Left forelimb (tissue), 1 donor: Measurements from ENCODE around the gene NDUFA7.
"Not testable (repeated sequence)": the region's sequence is repeated elsewhere in the genome, so short reads cannot be mapped to it uniquely, and the experiment has no call there.

ENCODE experiments used
- DNase-seq: peaks from one replicate; pipeline ENCODE4 v3.0.0-alpha.2; 2018; ENCODE audit warnings: low spot score

NDUFA7 gene

DNA sequence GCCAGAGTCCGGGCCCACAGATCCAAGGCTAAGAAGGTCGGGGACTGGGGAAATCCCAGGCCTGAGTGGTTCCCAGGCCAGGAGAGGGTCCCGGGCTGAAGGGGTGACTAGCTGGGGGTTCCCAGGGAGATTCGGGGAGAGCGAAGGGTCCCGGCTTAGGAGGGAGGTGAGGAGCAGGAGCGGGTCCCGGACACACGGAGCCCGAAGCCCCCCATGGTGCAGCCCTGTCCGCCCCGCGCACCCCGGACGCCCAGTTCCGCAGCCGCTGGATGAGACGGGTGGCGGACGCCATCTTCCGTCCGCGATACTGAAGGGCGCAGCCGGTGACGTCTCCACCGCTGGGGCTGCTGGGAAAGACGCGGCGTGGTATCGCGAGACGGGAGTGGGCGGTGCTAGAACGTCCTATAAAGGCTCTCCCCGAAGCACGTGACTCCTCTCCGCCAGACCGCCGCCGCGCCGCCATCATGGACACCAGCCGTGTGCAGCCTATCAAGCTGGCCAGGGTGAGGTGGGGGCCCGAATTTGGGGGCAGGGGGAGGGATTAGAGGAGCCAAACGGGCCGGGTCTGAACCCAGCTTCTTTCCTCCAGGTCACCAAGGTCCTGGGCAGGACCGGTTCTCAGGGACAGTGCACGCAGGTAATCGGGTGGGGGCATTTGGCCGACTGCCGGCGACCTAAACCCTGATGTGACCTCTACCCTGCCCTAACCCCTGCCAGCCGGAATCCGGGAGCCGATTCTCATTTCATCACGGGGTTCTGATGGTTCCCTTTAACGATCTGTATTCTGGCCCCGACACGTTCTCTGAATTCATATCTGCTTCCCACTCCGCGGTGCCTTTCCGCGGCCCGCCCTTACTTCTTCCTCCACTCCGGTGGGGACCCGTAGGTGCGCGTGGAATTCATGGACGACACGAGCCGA lies at the start of gene NDUFA7, which contains the start of gene RPS28:
Gene NDUFA7, minus strand, starts transcription at position 309 of the 919 bp plus-strand sequence. Its CDS starts 17 bp downstream, at position 292.
Gene RPS28, plus strand, starts transcription at position 430 of the 919 bp plus-strand sequence. Its CDS starts 35 bp downstream, at position 465.
- peak; percentile 98 for DNase-seq

DNA sequence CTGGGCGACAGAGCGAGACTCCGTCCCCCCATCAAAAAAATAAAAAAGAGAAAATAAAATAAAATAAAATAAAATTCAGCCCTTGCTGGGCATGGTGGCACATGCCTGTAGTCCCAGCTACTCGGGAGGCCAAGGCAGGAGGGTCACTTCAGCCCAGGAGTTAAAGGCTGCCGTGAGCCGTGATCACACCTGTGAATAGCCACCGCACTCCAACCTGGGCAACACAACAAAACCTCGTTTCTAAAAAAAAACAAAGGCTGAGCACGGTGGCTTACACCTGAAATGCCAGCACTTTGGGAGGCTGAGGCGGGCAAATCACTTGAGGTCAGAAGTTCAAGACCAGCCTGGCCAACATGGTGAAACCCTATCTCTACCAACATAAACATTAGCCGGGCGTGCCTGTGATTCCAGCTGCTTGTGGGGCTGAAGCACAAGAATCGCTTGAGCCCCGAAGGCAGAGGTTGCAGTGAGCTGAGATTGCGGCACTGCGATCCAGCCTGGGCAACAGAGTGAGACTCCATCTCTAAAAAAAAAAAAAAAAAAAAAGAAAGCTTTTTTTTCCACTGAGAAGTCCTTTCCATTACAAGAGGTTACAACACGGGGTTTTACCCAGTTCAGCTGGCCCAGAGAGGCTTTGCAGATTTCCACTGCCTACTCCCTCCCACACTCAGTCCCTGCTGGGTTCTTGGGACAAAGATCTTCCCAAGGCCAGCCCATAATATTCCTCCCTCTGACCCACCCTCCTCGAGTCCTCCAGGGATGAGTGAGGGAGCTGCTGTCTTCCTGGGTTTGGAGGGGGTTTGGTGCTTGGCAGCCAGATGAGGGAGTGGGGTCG lies 49.2 kb upstream of the NDUFA7 start:
- DNase-seq = no peak

- peak; percentile 89 for DNase-seq
These were observed 46.3 kb upstream of the NDUFA7 start for GRCh38 chr19:8367327-8368001.

DNA sequence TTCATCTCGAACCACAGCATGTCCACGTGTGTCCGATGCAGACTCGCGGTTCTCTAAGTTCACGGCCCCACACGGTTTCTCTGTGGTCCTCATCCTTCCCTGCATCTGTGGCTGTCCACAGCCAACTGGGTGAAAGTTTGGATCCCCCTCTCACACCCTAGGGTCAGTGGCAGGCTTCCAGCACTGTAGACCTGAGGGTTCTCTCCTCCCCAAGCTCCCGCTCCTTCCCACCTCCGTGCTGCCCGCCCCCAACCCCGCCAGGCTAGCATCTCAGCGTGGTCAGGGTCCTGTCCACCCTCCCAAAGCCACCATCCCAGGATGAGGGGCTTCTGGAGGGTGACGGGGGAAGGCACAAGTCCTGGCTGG lies 45.8 kb upstream of the NDUFA7 start:
- DNase-seq = no peak

DNA sequence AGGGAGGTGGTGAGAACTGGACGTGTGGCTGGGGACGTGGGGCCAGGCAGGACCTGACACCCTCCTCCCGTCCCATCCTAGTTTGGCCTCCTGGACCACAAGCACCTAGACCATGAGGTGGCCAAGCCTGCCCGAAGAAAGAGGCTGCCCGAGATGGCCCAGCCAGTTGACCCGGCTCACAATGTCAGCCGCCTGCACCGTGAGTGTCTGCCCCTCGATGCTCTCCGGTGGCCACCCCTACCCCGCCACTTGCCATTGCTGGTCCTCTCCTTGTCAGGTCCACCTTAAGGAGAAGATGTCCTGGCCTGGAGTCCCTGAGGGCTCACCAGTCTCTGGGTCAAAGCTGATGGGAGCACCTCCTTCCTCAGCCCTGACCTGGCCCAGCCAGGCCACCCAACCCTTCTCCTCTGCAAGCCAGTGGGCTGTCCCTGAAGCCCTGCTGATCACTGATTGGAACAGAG lies 45.0 kb upstream of the NDUFA7 start:
- no peak for DNase-seq

GRCh38 chr19:8363803-8364771 lies 42.9 kb upstream of the NDUFA7 start, which contains the start of gene ANGPTL4:
Gene ANGPTL4, plus strand, starts transcription at chr19:8364155. Its CDS starts 167 bp downstream, at chr19:8364322.
- DNase-seq = peak; percentile 82

GRCh38 chr19:8361921-8362793 lies 41.0 kb upstream of the NDUFA7 start:
- DNase-seq = peak; percentile 90

GRCh38 chr19:8360196-8360595 lies 39.0 kb upstream of the NDUFA7 start:
- no peak for DNase-seq

DNA sequence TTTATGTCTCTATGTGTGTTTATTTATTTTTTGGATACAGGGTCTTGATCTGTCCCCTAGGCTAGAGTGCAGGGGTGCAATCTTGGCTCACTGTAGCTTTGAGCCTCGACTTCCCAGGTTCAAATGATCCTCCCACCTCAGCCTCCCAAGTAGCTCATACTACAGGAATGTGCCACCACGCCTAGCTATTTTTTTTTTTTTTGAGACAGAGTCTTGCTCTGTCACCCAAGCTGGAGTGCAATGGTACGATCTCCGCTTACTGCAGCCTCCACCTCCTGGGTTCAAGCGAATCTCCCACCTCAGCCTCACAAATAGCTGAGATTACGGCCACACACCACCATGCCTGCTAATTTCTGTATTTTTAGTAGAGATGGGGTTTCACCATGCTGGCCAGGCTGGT lies 37.8 kb upstream of the NDUFA7 start:
- DNase-seq = no peak

DNA sequence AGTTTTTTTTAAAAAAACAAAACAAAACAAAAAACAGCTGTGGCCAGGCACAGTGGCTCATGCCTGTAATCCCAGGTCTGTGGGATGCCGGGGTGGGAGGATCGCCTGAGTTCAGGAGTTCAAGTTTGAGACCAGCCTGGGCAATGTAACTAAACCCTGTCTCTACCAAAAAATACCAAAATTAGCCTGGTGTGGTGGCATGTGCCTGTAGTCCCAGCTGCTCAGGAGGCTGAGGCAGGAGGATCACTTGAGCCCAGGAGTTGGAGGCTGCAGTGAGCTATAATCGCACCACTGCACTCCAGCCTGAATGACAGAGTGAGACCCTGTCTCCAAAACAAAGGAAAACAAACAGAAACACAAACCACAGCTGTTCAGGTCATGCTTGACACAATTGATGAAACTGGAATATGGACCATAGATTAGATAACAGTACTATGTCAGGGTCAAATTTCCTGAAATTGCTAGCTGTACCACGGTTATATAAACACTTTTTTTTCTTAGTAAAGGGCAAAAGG lies 35.9 kb upstream of the NDUFA7 start:
- DNase-seq = no peak

- DNase-seq = no peak
These were observed 34.6 kb upstream of the NDUFA7 start for GRCh38 chr19:8355631-8356402.

- not testable (repeated sequence) for DNase-seq
These were observed 31.7 kb upstream of the NDUFA7 start for GRCh38 chr19:8352845-8353244.

- DNase-seq = no peak
These were observed 31.1 kb upstream of the NDUFA7 start for GRCh38 chr19:8352134-8352827.

GRCh38 chr19:8349629-8350372 lies 28.6 kb upstream of the NDUFA7 start:
- not testable (repeated sequence) for DNase-seq

DNA sequence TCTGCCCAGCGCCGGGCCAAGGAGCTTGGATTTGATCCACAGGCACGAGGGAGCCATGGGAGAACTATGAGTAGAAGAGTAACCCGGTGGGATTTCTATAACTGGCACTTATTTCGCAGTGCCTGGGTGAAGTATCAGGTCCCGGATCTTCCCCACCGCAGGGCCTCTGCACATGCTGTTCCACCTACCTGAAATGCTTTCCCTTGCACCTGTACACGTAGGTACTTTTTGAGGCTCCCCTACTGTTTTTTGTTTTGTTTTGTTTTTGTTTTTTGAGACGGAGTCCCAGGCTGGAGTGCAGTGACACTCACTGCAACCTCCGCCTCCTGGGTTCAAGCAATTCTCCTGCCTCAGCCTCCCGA lies 22.3 kb upstream of the NDUFA7 start:
- DNase-seq = no peak

GRCh38 chr19:8342684-8343482 lies 21.7 kb upstream of the NDUFA7 start, which contains the start of gene KANK3:
Gene KANK3, minus strand, starts transcription at chr19:8343262. Its CDS starts 5,434 bp downstream, at chr19:8337828.
- DNase-seq = peak; percentile 86
